Fibroblast of peridontal ligament (primary cell): Measurements from ENCODE around the gene SLC6A5.
A peak's percentile ranks its signal among the peaks of the same experiment; 100 is the strongest.
"Not testable (repeated sequence)": the region's sequence is repeated elsewhere in the genome, so short reads cannot be mapped to it uniquely, and the experiment has no call there.

Experiments
- DNase-seq: peaks from one replicate; pipeline ENCODE4 v3.0.0-alpha.2; 2010; ENCODE audit errors: extremely low read depth

SLC6A5 gene

GRCh38 chr11:20599221-20600019, at the start of gene SLC6A5:
Gene SLC6A5, plus strand, starts transcription at chr11:20599608. Its CDS starts 65 bp downstream, at chr11:20599673.
- peak; percentile 18 for DNase-seq

GRCh38 chr11:20551096-20551495, 48.3 kb upstream of the SLC6A5 start:
- no peak for DNase-seq

- DNase-seq: no peak
These were observed 43.6 kb upstream of the SLC6A5 start for GRCh38 chr11:20555783-20556182.

GRCh38 chr11:20556396-20556795, 43.0 kb upstream of the SLC6A5 start:
- DNase-seq: not testable (repeated sequence)

- DNase-seq: no peak
These were observed 40.7 kb upstream of the SLC6A5 start for GRCh38 chr11:20558741-20559140.

GRCh38 chr11:20559523-20560300, 39.7 kb upstream of the SLC6A5 start:
- no peak for DNase-seq

GRCh38 chr11:20561915-20562314, 37.5 kb upstream of the SLC6A5 start:
- DNase-seq: no peak

- no peak for DNase-seq
These were observed 35.5 kb upstream of the SLC6A5 start for GRCh38 chr11:20563866-20564265.

- DNase-seq: no peak
These were observed 34.4 kb upstream of the SLC6A5 start for GRCh38 chr11:20564846-20565635.

GRCh38 chr11:20566115-20566514, 33.3 kb upstream of the SLC6A5 start:
- not testable (repeated sequence) for DNase-seq

GRCh38 chr11:20566591-20567434, 32.6 kb upstream of the SLC6A5 start:
- no peak for DNase-seq

- DNase-seq: not testable (repeated sequence)
These were observed 19.7 kb upstream of the SLC6A5 start for GRCh38 chr11:20579725-20580124.

GRCh38 chr11:20583201-20583600, 16.2 kb upstream of the SLC6A5 start:
- no peak for DNase-seq

- DNase-seq: no peak
These were observed 15.2 kb upstream of the SLC6A5 start for GRCh38 chr11:20584093-20584774.

- no peak for DNase-seq
These were observed 9.6 kb upstream of the SLC6A5 start for GRCh38 chr11:20589796-20590195.

- DNase-seq: no peak
These were observed 9.0 kb upstream of the SLC6A5 start for GRCh38 chr11:20590381-20590780.

GRCh38 chr11:20592741-20593140, 6.7 kb upstream of the SLC6A5 start:
- DNase-seq: no peak

- DNase-seq: no peak
These were observed 4.9 kb upstream of the SLC6A5 start for GRCh38 chr11:20594274-20595061.

- no peak for DNase-seq
These were observed 4.3 kb upstream of the SLC6A5 start for GRCh38 chr11:20595101-20595500.
